ENCODE results near the gene F3. TPM values are rescaled to one million over a fixed set of nuclear protein-coding genes. Genes with fewer than 3 reads are reported as not detected.

F3 gene
- polyA plus RNA-seq, 1 donor (not counting 4 experiments of a cell fraction or from before 2014, with no cell fraction given): 1,409 TPM

DNA sequence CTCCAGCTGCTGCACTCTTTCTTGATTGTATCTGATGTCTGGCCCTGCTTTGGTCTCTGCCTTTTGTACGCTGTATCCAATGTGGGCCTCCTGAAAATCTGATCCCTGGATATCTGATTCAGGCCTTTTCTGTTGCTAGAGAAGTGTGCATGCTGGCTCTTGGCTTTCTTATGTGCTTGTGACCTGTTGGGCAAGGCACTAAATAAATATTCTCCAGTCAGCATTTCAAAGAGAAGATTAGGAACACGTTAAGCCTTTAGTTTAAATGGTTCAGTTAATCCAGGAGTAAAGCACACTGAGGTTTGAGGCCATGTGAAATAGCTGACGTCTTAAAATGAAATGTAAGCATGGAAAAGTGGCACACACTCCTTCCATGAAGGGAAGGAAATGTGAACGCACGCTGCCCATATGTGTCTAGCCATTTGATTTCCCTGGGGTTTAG, 9.3 kb upstream of the F3 start:
- H3K36me3 ChIP-seq (ENCODE audit: control insufficient read depth in 2 of 2, extremely low read depth in 1 of 2, insufficient read depth in 2 of 2, low read length in 2 of 2): no peaks in the 10 kb centered on the region
- no peak overlapping the region for H2AFZ ChIP-seq (ENCODE audit: control insufficient read depth, low read length)
- no peak for TF ChIP-seq EZH2 (IDR thresholded peaks at IDR 0.05; ENCODE audit: low read length)
- TF ChIP-seq, protein P1, sequence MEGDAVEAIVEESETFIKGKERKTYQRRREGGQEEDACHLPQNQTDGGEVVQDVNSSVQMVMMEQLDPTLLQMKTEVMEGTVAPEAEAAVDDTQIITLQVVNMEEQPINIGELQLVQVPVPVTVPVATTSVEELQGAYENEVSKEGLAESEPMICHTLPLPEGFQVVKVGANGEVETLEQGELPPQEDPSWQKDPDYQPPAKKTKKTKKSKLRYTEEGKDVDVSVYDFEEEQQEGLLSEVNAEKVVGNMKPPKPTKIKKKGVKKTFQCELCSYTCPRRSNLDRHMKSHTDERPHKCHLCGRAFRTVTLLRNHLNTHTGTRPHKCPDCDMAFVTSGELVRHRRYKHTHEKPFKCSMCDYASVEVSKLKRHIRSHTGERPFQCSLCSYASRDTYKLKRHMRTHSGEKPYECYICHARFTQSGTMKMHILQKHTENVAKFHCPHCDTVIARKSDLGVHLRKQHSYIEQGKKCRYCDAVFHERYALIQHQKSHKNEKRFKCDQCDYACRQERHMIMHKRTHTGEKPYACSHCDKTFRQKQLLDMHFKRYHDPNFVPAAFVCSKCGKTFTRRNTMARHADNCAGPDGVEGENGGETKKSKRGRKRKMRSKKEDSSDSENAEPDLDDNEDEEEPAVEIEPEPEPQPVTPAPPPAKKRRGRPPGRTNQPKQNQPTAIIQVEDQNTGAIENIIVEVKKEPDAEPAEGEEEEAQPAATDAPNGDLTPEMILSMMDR (optimal IDR thresholded peaks at IDR 0.05 in 1 of 3, IDR thresholded peaks at IDR 0.05 in 1 of 3, conservative IDR thresholded peaks at IDR 0.05 in 1 of 3; ENCODE audit: extremely low read depth in 1 of 3, insufficient read depth in 2 of 3, low read length in 3 of 3): no peak
- H3K9me3 ChIP-seq (ENCODE audit: control insufficient read depth, low read depth, low read length): no peaks in the 10 kb centered on the region
- dilution Hi-C loops (cut with MboI; ENCODE audit: extremely low pct_ligation_motif_present, low sequenced_read_pairs): no loop called here
- H3K27ac ChIP-seq (ENCODE audit: control insufficient read depth, insufficient read depth, low read length): no peak overlapping the region
- peak; percentile 63 for FAIRE-seq
- H3K4me1 ChIP-seq (ENCODE audit: control insufficient read depth, extremely low read depth, insufficient read depth, low read length): peaks cover 62% of the 10 kb centered on the region
- H3K9me1 ChIP-seq (ENCODE audit: control insufficient read depth, extremely low read depth, insufficient read depth, low read length): no peaks in the 10 kb centered on the region
- DNase-seq (ENCODE audit: low read depth, low spot score): no peak
- H3K79me2 ChIP-seq (ENCODE audit: control insufficient read depth, insufficient read depth, low read length): no peaks in the 10 kb centered on the region
- H3K4me2 ChIP-seq (ENCODE audit: control insufficient read depth, extremely low read depth, insufficient read depth, low read depth, low read length): no peak overlapping the region
- no peak overlapping the region for H3K9ac ChIP-seq (ENCODE audit: control insufficient read depth, extremely low read depth, insufficient read depth, low read length)
- no peaks in the 10 kb centered on the region for H3K27me3 ChIP-seq (ENCODE audit: control insufficient read depth, extremely low read depth, insufficient read depth, low read length)
- H4K20me1 ChIP-seq (ENCODE audit: control insufficient read depth, extremely low read depth, insufficient read depth, low read length): no peaks in the 10 kb centered on the region
- no peak overlapping the region for H3K4me3 ChIP-seq (ENCODE audit: control insufficient read depth in 2 of 3, extremely low read depth in 1 of 3, insufficient read depth in 2 of 3, low read depth in 1 of 3, low read length in 3 of 3)

DNA sequence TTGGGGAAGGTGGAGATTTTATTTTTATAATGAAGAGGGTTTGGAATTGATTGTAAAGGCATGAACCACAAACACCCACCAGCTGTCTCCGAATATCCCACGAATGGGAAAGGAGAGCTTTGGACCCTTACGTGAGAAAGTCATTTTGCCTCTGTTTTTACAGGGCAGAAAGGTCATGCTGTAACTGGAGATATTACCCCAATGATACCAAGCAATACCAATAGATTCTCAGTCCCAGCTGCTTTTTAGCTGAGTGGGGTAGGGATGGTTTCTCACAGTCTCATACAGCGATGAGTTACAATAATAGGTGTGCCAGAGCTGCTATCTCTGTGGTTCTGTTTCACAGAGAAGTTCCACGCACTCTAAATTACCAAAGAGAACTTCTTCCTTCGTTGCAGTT, 8.8 kb upstream of the F3 start:
- H3K79me2 ChIP-seq (ENCODE audit: control insufficient read depth, insufficient read depth, low read length): no peaks in the 10 kb centered on the region
- DNase-seq (ENCODE audit: low read depth, low spot score) (no peak), FAIRE-seq (peak; percentile 41)
- no peaks in the 10 kb centered on the region for H3K9me1 ChIP-seq (ENCODE audit: control insufficient read depth, extremely low read depth, insufficient read depth, low read length)
- H3K27me3 ChIP-seq (ENCODE audit: control insufficient read depth, extremely low read depth, insufficient read depth, low read length): no peaks in the 10 kb centered on the region
- no peaks in the 10 kb centered on the region for H4K20me1 ChIP-seq (ENCODE audit: control insufficient read depth, extremely low read depth, insufficient read depth, low read length)
- no peak overlapping the region for H2AFZ ChIP-seq (ENCODE audit: control insufficient read depth, low read length)
- H3K36me3 ChIP-seq (ENCODE audit: control insufficient read depth in 2 of 2, extremely low read depth in 1 of 2, insufficient read depth in 2 of 2, low read length in 2 of 2): no peaks in the 10 kb centered on the region
- no peak overlapping the region for H3K9ac ChIP-seq (ENCODE audit: control insufficient read depth, extremely low read depth, insufficient read depth, low read length)
- dilution Hi-C loops (cut with MboI; ENCODE audit: extremely low pct_ligation_motif_present, low sequenced_read_pairs): no loop called here
- TF ChIP-seq, protein P1 (optimal IDR thresholded peaks at IDR 0.05 in 1 of 3, IDR thresholded peaks at IDR 0.05 in 1 of 3, conservative IDR thresholded peaks at IDR 0.05 in 1 of 3; ENCODE audit: extremely low read depth in 1 of 3, insufficient read depth in 2 of 3, low read length in 3 of 3): no peak
- peak overlapping the region; percentile 65 for H3K4me2 ChIP-seq (ENCODE audit: control insufficient read depth, extremely low read depth, insufficient read depth, low read depth, low read length)
- no peak overlapping the region for H3K27ac ChIP-seq (ENCODE audit: control insufficient read depth, insufficient read depth, low read length)
- peaks cover 66% of the 10 kb centered on the region for H3K4me1 ChIP-seq (ENCODE audit: control insufficient read depth, extremely low read depth, insufficient read depth, low read length)
- no peaks in the 10 kb centered on the region for H3K9me3 ChIP-seq (ENCODE audit: control insufficient read depth, low read depth, low read length)
- no peak overlapping the region for H3K4me3 ChIP-seq (ENCODE audit: control insufficient read depth in 2 of 3, extremely low read depth in 1 of 3, insufficient read depth in 2 of 3, low read depth in 1 of 3, low read length in 3 of 3)
